GF-D8 (cell line): Measurements from ENCODE around the gene DNAI7.

Experiments
- DNase-seq: peaks from one replicate; lab custom pipeline; 2025; lab: John Stamatoyannopoulos, UW

The DNAI7 gene

GRCh38 chr12:25182765-25183164 lies 12.2 kb downstream of the DNAI7 start:
- DNase-seq: no peak

DNA sequence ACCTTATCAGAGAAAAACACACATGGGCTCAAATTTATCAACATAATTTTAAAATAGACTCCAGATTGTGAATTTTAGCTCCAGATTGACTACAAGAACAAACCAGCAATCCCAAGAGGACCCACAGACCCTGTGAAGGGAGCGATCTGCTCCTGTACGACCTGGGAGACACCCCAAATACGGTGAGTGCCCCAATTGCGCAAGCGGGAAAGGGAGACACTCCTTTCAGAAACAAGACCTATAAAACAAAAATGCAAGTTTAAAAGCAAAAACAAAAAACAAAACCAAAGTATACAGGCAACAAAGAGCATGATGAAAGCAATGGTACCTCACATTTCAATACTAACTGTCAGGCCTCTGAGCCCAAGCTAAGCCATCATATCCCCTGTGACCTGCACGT lies 32.1 kb downstream of the DNAI7 start:
- no peak for DNase-seq

DNA sequence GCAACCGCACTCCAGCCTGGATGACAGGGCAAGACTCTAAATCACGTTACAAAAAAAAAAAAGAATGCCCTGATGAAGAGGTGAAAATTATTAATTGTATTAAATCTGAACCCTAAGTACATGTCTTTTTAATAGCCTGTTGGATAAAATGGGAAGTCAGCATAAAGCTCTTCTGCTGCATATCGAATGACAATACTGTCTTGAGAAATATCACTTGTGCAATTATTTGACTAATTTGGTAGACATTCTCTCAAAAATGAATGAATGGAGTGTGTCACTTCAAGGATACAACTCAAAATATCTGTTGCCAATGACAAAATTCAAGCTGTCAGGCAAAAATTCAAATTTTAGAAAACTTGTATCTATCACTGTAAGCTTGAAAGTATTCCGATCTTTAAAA lies 38.9 kb downstream of the DNAI7 start:
- no peak for DNase-seq

- DNase-seq: no peak
These were observed 39.9 kb downstream of the DNAI7 start for GRCh38 chr12:25155022-25155576.

GRCh38 chr12:25152055-25152454 lies 42.9 kb downstream of the DNAI7 start:
- DNase-seq: no peak

- no peak for DNase-seq
These were observed 43.5 kb downstream of the DNAI7 start for GRCh38 chr12:25151476-25151875.

DNA sequence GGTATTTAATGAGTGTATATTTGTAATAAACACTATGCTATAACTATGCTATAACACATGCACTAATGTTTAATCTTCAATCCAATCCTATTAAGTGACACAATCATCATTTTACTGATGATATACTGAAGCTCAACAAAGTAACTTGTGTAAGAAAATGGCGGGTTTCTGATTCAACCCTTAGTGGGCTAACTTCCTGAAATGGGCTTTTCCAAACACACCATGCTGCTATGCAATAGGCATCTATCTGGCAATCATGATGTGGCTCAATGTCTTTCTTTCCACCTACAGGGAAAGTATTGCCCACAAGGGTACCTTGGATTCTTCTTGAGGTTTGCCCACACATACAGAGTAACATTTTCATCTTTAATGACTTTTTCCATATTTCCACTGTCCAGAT lies 48.3 kb downstream of the DNAI7 start:
- no peak for DNase-seq

DNA sequence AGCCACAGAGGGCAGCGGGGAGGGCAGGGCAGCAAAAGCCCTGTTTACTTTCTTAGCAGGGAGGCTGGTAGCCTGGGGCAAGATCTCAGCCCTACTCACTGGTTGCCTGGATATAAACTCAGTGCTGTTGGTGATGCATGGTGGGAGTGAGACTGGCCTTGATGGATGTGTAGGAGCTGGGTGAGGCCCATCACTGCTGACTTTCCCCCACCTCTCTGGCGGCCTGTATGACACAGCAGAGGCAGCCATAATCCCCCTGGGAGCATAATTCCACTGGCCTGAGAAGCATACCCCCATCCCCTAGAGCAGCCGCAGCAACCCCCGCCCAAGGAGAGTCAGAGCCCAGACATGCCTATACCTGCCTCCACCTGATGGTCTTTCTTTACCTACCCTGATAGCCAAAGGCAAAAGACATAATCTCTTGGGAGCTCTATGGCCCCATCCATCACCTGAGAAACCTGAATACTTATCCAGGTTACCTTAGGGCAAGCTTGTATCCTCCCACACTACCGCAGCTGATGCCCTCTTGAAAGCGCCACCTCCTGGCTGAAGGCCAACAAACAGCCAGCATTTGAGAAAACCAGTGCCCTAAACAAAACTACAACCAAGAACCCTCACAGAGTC lies 59.3 kb downstream of the DNAI7 start:
- no peak for DNase-seq

DNA sequence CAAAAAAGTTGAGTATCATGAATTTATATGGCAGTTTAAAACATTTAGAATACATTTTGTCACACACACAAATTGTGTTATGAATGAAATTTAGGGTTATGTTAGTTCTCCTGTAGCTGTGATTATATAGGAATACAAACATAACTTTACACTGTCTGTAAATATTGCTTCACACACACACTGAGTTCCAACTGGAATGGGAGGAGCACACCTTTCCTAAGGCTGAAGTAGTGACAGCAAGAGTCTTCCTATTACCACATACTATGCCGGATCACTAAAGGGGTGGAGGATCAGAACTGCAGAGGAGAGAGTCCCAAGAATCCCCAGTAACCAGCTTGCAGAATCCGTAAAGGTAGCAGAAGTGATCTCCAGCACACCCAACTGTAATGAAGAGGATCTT lies 63.7 kb downstream of the DNAI7 start:
- no peak for DNase-seq

- DNase-seq: no peak
These were observed 64.2 kb downstream of the DNAI7 start for GRCh38 chr12:25130741-25131188.

DNA sequence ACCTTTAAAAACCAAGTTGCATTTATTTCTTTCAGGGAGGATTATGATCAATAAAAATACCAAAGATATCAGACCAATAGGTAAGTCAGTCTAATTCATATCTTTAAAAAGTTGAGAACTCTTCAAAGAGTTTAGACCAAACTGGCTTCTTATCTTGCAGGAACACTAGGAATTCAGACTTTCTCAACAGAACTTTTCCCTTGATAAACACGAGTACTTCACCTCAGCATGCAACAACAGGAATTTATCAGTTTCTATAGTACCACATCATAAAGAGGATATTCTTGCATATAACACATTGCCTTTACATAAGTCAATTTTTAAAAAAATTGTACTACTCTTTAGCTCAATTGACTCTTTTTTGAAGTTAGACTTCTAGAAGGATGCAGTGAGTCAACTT lies 68.2 kb downstream of the DNAI7 start:
- no peak for DNase-seq

- no peak for DNase-seq
These were observed 68.9 kb downstream of the DNAI7 start for GRCh38 chr12:25126101-25126500.

DNA sequence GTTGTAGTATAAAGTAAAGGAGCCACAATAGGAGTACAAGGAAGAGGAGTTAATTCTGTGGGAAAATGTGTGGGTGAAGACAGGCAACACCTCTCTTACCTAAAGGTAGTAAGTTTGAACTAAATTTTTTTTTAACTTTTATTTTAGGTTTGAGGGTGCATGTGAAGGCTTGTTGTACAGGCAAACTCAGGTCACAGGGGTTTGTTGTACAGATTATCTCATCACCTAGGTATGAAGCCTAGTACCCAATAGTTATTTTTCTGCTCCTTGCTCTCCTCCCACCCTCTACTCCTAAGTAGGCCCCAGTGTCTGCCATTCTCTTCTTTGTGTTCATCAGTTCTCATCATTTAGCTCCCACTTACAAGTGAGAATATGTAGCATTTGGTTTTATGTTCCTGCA lies 70.5 kb downstream of the DNAI7 start:
- DNase-seq: no peak

- DNase-seq: no peak
These were observed 71.8 kb downstream of the DNAI7 start for GRCh38 chr12:25123126-25123525.

DNA sequence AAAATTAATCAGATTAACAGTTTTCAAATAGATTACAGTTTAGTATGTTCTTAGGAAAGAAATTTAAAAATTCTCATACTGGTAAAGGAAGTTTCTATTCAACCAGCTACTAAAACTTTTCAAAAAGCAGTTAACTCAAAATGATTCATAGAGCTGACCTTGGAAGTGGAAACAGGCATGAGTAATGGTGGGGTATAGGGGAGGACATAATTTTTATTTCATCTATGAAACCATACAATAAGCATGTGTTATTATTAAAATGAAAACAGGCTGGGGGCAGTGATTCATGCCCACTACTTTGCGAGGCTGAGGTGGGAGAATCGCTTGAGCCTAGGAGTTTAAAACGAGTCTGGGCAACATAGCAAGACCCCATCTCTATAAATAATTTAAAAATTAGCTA lies 73.0 kb downstream of the DNAI7 start:
- no peak for DNase-seq

DNA sequence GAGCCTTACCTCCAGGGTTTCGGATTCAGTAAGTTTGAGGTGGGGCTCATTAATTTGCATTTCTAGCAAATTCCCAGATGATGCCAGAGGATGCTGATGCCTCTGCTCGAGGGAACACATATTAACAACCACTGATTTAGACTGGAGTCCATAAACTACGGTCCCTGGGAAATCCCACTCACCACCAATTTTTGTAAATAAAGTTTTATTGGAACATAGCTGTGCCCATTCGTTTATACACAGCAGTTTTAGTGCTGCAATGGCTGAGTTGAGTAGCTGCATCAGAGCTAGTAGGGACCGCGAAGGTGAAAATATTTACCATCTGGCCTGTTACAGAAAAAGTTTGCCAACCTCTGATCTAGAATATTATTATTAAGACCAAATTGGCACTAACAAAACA lies 73.8 kb downstream of the DNAI7 start:
- no peak for DNase-seq

- no peak for DNase-seq
These were observed 75.9 kb downstream of the DNAI7 start for GRCh38 chr12:25119020-25119419.

- no peak for DNase-seq
These were observed 79.3 kb downstream of the DNAI7 start for GRCh38 chr12:25115677-25116076.

- no peak for DNase-seq
These were observed 81.3 kb downstream of the DNAI7 start for GRCh38 chr12:25113651-25114050.

- no peak for DNase-seq
These were observed 84.7 kb downstream of the DNAI7 start for GRCh38 chr12:25110260-25110659.

DNA sequence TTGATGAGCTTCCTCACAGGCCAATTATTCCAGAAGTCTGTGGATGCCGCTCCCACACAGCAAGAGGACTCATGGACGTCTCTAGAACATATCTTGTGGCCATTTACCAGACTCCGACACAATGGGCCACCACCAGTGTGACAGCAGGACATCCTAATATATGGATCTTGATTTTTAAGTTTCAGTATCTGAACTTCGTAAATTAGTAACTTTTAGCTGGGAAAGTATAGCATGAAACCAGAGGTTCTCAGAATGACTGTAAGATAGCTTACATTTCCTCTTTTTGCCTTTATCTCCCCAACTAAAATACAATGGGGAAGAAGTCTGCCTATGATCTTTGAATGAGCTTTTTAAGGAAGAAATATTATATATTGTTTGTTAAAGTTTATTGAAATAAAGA lies 87.0 kb downstream of the DNAI7 start:
- DNase-seq: no peak

DNA sequence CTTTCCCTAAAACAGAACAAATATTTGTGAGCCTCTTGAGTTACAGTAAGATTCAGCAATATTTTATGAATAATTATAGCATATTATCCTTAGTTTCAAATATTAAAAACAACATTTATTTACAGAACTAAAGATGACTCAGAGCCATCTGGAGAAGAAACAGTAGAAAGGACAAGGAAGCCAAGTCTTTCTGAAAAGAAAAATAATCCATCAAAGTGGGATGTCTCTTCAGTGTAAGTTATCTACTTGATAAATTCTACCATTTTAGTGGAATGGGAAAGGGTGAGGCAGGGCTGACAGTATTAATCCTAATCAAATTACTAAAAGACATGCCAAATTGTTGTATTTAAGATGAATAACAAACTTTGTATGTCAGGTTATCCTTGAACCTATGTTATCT lies 88.1 kb downstream of the DNAI7 start:
- no peak for DNase-seq

DNA sequence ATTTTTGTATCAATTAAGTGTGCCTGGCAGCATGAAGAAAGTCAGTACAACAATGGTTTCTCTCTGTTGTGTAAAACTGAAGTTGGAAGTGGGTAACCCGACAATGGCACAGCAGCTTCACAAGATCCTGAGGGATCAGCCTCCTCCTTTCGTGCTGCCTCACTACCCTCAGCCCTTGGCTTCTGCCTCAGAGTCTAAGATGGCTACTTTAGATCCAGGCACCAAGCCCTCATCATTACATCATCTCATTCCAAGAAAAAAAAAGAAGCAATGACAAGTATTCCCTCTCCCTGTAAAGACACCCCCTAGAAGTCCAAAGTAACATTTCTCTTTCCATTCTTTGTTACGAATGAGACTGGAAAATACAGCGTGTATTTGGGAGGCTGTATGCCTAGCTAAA lies 92.6 kb downstream of the DNAI7 start:
- no peak for DNase-seq

DNA sequence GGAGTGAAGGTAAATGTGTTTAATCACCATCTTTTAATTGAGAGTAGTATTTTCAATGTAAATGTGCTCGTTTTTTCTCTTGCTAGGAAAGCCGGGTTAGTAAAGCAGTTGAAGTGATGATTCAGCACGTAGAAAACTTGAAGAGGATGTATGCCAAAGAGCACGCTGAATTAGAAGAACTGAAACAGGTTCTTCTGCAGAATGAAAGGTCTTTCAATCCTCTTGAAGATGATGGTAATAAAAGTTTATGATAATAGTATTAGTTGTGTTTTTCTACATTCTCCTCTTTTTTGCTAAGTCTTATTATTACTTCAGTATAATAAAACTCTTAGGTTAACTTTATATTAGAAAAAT lies 93.9 kb downstream of the DNAI7 start:
- no peak for DNase-seq
